Measurements from ENCODE around the gene RGP1.

DNA sequence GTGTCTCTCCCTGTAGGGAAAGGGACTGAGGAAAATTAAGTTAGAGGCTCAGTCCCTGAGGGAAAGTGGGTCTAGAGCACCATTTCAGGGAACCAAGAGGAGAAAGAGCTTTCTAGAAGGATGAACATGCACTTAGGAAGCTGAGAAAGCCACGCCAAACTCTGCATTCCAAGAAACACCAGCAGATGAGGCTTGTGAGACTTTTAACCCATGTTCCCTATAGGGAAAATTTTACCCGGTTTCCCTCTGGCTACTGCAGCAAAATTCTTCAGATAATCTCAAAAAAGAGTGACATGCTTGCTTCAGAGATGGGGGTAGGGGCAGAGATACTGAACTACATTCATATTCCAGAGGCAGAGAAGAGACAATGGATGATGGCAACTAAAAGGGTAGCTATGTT lies 25.7 kb upstream of the RGP1 start:
- TF ChIP-seq, protein P1, sequence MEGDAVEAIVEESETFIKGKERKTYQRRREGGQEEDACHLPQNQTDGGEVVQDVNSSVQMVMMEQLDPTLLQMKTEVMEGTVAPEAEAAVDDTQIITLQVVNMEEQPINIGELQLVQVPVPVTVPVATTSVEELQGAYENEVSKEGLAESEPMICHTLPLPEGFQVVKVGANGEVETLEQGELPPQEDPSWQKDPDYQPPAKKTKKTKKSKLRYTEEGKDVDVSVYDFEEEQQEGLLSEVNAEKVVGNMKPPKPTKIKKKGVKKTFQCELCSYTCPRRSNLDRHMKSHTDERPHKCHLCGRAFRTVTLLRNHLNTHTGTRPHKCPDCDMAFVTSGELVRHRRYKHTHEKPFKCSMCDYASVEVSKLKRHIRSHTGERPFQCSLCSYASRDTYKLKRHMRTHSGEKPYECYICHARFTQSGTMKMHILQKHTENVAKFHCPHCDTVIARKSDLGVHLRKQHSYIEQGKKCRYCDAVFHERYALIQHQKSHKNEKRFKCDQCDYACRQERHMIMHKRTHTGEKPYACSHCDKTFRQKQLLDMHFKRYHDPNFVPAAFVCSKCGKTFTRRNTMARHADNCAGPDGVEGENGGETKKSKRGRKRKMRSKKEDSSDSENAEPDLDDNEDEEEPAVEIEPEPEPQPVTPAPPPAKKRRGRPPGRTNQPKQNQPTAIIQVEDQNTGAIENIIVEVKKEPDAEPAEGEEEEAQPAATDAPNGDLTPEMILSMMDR (IDR thresholded peaks at IDR 0.05), result no peak
- no peak for TF ChIP-seq POLR2A (IDR thresholded peaks at IDR 0.05)

Measured in testis (tissue), 2 donors.